GM19452 (cell line): Measurements from ENCODE around the gene FLT1.
A peak's percentile ranks its signal among the peaks of the same experiment; 100 is the strongest.

ENCODE experiments used
- ATAC-seq: cut with Tn5 transposase; IDR thresholded peaks from one replicate; pipeline ENCODE4 v1.9.1; 2021; ENCODE audit not compliant: unreplicated experiment

Gene FLT1

DNA sequence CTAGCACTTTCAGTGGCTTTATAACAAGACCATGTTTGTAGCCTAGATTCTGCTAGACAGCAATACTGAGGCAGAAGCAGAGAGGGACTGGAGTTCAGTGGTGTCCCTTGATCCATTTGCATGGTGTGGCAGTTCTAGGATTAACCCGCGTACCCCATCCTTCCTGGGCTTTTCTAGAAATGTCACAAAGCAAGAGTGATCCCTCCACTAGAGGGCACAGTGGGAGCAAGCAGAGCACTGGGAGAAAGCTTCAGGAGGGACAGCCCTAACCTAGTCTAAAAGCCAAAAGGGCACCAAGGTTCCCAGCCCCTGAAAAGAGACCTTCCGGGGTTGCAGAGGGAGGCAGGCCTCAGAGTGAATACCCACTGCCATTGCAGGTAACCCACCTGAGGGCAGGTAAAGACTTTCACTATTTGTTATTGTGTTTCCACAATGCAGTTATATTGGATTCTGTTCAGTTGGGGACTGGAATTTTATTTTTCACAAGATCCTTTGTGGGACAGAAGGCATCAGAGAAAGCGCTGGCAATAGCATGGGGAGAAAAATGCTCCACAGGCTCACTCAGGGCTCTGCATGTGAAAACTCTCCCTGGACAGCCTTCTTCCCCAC lies 170.6 kb downstream of the FLT1 start:
- ATAC-seq, result peak; percentile 55

DNA sequence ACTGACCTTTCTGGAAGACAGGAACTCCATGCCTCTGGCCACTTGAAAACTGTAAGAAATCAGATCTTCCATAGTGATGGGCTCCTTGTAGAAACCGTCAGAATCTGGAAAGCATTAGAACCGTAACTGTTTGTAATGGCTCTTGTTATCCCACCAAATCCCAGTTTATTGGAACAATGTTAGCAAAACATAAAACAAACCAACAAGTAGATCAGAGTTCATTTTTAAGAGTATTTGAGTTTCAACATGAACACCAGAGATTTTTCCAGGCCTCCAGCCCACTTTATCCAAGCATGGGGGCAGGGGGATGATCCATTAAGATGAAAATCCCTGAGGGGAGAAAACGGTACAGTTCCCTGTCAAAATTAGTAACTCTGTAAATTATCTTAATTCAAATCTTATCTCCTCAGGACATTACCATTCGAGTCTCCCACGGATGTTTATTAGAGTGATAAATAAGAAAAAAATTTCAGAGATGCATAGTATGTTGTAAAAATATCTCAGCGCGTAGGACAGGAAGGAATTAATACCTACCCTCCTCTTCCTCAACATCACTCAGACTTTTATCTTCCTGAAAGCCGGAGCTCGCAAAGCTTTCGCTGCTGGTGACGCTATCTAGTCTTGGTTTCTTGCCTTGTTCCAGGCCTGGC lies 172.5 kb downstream of the FLT1 start:
- ATAC-seq, result no peak

DNA sequence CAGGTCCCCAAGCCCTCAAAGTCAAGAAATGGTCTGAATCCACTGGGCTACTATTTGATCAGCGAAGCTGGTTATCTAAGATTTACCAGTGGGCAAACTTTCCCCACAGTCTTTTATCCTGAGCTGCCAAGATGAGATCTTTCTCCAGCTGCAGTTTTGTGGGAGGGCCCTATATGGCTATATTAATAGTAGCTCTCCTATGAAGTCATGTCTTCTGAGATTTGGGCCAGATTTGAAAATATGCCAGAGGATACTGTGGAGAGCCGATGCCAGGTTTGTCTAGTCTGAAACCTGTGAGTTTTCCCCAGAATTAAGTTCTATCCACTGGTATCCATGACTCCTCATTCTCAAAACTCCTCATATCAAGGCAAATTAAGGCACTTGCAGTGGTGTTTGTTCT lies 173.2 kb downstream of the FLT1 start:
- ATAC-seq, result no peak

DNA sequence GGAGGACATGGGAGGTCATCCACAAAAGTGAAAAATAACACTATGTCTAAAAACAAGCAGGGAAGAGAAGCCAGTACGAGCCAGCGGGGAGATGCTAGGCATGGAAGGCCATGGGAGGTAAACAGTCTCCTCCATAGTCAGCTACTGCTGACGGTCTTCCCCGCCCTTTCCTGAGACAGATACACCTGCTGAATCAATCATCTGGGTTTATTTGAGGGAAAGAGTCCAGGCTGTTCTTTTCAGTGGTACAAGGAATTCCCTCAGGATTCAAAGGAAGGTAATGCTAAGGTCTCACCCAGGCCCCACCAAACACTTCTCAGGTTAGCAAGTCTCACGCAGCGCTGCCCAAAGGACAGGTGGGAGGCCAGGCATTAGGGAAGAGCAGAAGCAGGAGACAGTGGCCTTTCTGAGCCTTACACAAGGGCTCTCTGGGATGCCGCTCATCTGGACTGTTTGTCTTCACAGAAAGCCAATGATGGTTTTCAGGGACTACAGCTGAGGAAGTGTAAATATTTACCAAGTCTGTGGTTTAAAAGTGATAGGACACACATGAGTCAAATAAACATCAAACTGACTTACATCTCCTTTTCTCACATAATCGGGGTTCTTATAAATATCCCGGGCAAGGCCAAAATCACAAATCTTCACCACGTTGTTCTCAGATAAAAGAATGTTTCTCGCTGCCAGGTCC lies 173.9 kb downstream of the FLT1 start:
- no peak for ATAC-seq

DNA sequence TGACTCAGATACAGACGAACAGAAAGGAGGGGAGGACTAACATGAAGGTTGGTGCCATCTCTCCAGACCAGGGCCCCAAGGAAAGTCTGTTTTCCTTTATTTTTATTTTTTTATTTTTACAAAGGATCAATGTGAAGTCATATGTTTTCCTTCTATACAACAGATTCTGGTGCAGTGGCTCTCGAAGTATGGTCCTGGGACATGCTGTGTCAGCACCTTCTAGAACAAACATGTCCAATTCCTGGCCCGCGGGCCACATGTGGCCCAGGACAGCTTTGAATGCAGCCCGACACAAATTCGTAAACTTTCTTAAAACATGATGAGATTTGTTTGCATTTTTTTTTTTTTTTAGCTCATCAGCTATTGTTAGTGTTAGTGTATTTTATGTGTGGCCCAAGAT lies 174.7 kb downstream of the FLT1 start:
- ATAC-seq, result no peak

DNA sequence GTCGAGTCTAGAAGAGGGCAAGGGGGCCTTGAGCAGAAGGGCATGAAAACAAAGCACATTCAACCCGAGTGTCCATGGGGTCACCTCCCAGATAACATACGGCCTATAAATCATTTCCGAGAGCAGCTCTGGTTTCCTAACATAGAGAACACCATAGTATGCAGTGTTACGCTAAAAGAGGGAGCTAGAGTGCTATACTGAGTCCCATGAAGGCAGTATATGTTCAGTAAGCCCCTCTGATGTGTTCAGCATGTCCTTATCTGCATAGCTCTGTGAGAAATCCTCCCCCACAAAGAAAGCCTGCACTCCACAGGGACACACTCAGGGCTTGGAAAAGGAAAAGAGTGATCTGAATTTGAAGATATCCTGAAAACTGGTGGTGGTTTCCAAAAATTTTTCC lies 175.4 kb downstream of the FLT1 start:
- ATAC-seq, result no peak

DNA sequence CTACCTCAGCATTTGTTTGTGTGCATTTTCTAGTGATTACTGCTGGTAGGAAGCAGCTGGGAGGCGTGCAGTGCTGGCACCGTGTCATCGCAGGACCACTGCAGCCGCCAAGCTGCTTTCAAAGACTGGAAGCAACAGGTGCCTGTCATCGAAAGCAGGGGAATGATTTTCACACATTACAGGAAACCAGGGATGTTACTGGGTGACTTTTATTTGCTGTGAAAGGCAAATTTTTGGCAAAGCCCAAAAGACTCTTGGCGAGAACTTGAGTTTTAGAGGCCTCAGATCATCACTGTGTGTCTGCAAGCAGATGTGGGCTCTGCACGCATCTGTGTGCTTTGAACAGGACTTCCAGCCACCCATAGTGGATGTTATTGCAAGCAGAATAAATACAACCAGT lies 176.4 kb downstream of the FLT1 start:
- no peak for ATAC-seq

DNA sequence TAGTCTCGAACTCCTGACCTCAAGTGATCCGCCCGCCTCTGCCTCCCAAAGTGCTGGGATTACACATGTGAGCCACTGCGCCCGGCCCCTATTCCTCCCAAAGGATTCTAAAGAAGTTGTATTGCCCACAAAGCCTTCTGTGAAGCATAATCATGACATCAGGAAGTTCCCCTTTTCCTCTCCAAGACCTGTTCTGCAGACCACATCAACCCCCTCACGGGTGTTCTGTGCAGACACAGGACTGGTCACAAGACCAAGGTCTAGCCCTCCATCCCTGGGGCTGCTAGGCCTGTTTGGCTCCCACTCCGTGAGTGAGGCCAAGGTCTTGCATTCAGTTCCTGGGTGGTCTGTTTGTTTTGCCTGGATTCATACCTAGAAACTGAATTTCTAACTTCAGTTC lies 178.1 kb downstream of the FLT1 start:
- ATAC-seq, result no peak

DNA sequence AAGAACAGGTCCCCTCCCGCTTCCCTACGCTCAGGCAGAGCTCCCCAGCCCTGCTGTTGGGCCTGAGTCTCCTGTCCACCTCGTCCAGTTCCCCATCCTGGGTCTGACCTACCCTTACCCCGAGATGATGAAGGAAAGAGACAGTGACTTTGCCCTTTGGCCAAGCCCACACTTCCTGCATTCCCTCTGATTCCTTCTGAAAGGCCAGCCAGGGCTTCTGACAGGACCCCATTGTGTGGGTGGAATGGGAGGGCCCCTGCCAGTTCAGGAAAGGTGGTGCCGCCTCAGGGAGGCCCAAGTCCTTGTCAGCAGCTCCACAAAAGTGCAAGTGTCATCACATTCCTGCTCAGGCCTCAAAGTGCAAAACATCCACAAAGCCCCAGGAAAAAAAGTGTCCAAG lies 178.8 kb downstream of the FLT1 start:
- no peak for ATAC-seq

DNA sequence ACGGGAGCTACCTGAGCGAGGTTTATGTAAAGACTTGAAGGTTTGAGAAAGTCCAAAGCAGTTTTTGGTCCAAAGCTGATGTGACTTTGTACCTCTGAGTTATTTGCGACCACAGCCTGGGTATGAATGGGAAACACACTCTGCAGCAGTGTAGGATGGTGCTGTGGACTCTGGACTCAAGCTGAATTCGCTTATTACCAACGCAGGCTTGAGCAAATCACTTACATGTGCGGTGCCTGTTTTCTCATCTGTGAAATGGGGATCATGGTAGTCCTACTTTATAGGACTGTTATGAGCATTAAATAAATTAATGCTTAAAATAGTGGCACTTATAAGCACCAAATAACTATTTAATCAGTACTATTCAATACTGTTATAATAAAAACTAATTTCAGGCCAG lies 180.0 kb downstream of the FLT1 start:
- no peak for ATAC-seq

DNA sequence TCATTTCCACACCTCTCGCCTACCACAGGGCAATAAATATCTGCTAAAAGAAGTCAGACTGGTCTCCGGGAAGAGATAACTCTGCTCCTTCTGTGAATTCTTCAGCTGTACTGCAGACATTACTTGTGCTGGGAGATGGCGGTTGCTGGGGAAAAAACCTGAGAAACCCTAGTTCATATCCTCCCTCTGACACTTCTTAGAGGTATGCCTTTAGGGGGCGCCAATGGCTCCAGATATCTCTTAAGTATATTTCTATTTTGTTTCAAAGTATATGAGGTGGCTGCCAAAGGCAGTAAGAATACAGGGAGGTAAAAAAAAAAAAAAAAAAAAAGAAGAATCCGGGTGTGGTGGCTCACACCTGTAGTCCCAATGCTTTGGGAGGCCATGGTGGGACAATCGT lies 181.3 kb downstream of the FLT1 start:
- ATAC-seq, result no peak

DNA sequence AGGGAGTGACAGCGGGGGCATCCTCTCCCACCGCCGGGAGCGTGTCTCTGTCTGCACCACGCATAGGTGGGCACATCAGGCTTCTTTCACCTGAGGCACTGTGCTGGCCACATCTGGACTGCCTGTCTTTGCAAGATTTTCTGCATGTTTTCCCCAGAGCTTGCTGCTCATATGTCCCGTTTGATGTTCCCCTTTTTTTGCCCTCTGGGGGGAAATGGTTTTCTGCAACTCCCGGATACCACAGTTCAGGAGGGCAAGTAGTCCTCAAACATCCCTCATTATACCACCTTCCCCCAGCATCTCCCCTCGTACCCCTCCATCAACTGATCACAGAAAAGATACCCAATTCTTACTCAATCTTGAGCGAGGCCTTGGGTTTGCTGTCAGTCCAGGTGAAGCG lies 188.6 kb downstream of the FLT1 start:
- ATAC-seq, result no peak

DNA sequence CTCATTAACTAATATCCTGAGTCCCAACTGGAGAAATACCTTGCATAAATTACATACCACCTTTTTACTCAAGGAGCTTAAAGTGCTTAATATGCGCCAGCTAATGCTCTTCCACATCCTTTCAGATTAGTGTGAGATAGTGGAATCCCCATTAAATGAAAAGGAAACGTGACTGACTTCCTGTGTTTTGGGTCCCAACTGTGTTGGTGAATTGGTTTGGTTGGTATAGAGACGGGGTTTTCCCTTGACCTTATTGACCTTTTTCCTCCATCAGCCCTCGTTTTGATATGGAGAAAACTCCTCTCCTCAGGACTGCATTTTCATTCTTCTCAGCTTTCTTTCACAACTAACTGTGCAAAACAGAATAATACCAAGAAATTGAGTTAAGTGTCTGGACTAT lies 193.1 kb downstream of the FLT1 start:
- ATAC-seq, result no peak

DNA sequence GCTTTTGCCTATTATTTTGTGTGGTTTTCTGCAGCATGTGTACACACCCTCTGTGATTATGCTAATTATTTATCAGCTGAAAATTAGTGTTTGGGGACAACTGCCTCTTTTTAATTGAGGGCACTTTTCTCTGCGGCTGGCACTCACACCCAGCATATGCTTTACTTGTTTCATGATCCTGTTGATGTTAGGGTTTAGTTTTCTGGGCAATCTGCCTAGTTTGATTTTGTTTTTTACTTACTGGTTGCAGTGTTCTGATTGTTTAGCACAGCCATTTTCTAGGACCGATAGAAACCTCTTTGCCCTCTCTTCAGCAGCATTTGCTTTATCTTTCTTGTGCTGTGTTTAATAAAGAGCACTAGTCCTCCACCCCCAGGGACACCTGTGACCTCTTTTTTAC lies 195.0 kb downstream of the FLT1 start:
- no peak for ATAC-seq

DNA sequence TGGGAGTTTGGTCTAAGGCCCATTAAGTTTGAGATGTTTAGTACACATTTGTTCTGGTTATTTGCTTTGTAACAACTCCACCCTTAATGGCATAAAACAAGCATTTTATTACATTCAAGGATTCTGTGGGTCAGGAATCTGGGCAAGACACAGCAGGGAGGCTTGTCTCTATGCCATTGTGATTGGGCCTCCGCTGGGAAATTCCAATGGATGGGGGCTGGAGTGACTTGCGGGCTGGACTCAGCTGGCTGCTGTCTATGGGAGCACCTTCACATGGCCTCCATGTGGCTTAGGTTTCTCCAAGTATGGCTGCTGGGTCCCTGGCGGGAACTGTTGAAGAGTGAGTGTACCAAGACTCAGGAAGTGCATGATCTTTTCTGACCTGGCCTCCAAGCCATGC lies 197.6 kb downstream of the FLT1 start:
- no peak for ATAC-seq

DNA sequence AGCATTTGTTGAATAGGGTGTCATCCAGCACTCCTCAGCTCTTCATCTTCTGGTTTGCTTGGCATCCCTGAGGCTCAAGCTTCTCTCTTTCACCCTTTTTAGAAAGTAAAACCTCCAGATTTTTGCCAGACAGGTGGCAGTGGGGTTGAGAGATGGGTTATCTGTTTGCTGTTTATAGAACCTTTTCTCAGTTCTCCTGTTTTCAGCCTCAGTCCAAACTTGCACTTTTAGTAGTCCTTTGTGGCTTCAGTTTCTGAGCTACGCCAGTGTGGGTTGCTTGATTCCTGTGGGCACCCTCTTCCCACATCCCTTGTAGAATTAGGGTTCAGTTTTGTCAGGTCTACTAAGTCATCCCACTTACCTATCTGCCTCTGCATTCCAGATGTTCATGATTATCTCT lies 208.7 kb downstream of the FLT1 start:
- ATAC-seq, result peak; percentile 68

DNA sequence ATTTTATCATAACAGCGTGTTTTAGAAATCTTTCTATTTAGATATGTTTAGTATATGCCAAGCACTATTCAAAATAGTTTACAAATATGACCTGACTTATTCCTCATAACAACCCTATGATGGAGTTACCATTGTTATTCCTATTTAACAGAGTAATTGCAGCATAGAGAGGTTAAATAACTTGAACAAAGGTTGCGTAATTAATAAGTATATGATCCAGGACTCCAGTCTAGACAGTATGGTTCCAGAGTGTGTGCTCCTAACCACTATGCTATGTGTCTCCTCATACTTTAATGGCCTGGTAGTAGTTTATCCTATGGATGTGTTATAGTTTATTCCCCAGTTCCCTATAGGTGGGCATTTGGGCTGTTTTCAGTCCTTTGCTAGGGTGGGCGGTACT lies 211.3 kb downstream of the FLT1 start:
- ATAC-seq, result no peak

DNA sequence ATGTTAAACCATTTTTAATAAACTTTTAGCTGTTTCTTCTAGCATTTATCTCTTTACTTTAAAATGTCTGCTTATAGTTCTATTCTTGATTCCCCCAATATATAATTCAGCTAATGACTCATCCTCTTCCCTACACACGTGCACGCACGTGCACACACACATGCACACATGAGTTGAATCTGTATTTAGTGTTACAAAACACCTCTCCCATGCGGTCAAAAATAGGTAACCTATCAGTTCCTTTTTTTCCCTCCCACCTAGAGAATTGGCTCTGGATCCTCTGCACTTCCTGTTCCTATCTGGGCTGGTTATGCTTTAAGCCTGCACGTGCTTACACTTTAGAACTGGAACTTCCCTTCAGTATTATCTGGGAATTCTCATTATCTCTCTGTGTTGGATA lies 212.5 kb downstream of the FLT1 start:
- ATAC-seq, result peak; percentile 50

DNA sequence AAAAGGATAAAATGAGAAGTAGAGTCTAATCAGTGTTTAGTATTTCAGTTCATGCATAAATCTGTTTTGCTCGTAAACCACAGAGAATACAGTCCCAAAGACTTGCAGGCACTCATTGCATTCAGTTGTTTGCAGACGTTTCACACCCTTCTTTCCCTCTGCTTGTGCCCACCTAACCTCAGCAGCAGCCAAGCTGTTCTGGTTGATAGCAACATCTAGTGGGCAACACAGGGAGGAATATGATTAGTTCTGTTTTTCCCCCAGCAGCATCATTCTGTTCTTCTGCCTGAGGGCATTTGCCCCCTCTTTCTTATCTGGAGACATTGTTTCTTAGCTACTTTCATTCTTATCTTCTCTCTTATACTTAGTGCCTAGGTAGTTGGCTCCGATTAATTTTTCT lies 221.0 kb downstream of the FLT1 start:
- ATAC-seq, result no peak

DNA sequence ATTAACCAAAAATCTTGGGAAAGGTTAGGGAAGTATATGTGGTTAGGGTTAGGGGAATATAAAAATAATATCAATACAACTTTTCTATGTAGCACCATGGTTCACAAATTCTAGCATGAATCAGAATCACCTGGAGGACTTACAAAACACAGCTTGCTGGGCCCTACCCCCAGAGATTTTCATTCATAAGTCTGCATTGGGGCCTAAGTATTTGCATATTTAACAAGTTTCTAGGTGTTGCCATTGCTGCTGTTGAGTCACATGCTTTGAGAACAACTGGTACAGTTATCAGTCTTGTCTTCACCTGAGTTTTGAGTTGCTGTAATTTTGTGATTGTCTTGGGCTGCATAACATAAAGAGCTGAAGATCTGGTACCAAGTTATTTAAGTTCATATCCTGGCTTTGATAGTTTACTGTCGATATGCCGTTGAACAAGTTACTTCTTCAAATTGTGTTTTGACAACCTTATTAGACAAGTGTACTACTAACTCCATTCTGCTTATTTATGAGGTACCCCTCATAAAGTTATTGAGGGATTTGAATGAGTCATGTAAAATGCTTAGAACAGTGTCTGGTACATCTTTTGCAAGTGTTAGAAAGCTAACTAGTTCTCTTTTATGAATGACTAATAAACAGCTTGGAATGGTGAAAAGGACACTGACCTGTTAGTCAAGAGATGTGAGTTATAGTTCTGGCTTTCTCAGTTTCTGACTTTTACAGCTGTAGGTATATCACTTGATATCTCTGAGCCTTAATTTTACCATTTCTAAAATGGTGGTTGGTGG lies 223.7 kb downstream of the FLT1 start:
- no peak for ATAC-seq

DNA sequence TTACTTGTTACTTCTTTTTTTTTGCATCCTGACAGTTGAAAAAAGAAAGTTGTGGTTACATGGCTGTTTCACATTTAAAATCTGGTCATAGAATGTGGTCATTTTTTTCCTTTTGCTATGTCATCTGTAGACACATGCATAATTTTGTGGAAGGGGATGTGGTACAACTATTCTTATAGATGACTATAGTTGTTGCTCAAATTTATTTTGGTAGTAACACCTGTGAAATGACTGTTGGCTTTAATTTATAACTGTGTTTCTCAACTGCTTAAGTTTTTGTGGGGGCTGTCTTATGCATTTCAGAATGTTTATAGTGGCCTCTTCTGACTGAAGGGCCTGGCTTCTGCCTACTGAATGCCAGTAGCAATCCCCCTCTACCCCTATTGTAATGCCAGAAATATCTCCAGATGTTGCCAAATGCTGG lies 226.1 kb downstream of the FLT1 start:
- ATAC-seq, result peak; percentile 96

DNA sequence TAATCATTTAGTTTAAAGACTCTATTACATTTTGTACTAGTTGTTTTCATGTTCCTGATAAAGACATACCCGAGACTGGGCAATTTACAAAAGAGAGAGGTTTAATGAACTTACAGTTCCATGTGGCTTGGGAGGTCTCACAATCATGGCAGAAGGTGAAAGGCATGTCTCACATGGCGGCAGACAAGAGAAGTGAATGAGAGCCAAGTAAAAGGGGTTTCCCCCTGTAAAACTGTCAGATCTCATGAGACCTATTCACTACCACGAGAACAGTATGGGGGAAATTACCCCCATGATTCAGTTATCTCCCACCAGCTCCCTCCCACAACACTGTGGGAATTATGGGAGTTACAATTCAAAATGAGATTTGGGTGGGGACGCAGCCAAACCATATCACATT lies 227.4 kb downstream of the FLT1 start:
- ATAC-seq, result no peak
